Measurements from ENCODE around the gene ITPR1. TPM values are rescaled to one million over a fixed set of nuclear protein-coding genes. Genes with fewer than 3 reads are reported as not detected.

The ITPR1 gene
- total and polyA plus RNA-seq, 10 of the 15 experiments (the other 5 are each of a cell fraction or from before 2014, with no cell fraction given), result 12.2 to 239 (median 28.4) TPM

DNA sequence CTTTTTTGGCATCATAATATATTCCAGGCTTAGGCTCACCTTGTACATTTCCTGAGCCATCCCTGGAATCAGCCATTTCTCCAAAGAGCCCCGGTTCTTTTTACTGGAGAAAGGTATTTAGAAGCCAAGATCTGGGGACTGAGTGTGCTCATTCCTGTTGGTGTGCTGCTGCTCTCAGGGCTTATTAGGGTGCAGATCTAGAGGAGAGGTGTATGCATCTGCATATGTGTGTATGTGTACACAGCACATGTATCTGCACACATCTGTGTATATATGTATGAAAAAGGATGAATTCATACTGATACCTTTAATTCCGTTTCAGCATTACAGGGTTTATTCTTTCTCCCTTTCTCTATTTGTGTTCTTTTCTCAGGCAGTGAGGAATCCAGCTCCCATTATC, 324.0 kb downstream of the ITPR1 start:
- ChIA-PET CTCF (no interaction called here), RAD21 (ENCODE audit: unreplicated experiment) (interaction anchor here (1.3 kb wide), 1 partner anchor 105 kb away, joined by 3 read pairs; no protein-coding TSS in a partner anchor), SMC1A (ENCODE audit: uncharacterized antibody, unreplicated experiment) (interaction anchor here (0.7 to 1.4 kb wide), 3 partner anchors 9 to 12 kb away, joined by 3 read pairs; no protein-coding TSS in a partner anchor), POLR2A (no interaction called here)
- in situ Hi-C loops (cut with MboI), result no loop called here
- Histone ChIP-seq H3K36me3 (ENCODE audit: control insufficient read depth in 2 of 2, insufficient read depth in 2 of 2, low read length in 1 of 2) (peaks cover 13 to 47% of the 10 kb centered on the region in 2 experiments; a peak in 3 of 4 replicates), H3K4me1 (ENCODE audit: control insufficient read depth, insufficient read depth, low read length) (no peaks in the 10 kb centered on the region), H3K27me3 (replicated peaks in 1 of 2; ENCODE audit: control insufficient read depth in 2 of 2, insufficient read depth in 2 of 2, low read length in 1 of 2) (no peaks in the 10 kb centered on the region), H3K9ac (ENCODE audit: control insufficient read depth, insufficient read depth, low read length) (no peak overlapping the region), H2AFZ (ENCODE audit: control insufficient read depth, low read depth, low read length) (no peak overlapping the region), H4K20me1 (ENCODE audit: control insufficient read depth, insufficient read depth) (no peaks in the 10 kb centered on the region), H3K27ac (ENCODE audit: control insufficient read depth, insufficient read depth) (no peak overlapping the region), H3K4me3 (no peak overlapping the region), H3K79me2 (ENCODE audit: control insufficient read depth, insufficient read depth, low read length) (no peaks in the 10 kb centered on the region), H3K4me2 (ENCODE audit: control insufficient read depth, insufficient read depth) (no peak overlapping the region), H3K9me3 (replicated peaks; ENCODE audit: control insufficient read depth, insufficient read depth, low read length) (no peaks in the 10 kb centered on the region; the same call in 2 of the 3 replicates)
- ATAC-seq (no peak), FAIRE-seq (no peak), DNase-seq (ENCODE audit: low read depth, low spot score) (no peak)
- TF ChIP-seq, protein P1, sequence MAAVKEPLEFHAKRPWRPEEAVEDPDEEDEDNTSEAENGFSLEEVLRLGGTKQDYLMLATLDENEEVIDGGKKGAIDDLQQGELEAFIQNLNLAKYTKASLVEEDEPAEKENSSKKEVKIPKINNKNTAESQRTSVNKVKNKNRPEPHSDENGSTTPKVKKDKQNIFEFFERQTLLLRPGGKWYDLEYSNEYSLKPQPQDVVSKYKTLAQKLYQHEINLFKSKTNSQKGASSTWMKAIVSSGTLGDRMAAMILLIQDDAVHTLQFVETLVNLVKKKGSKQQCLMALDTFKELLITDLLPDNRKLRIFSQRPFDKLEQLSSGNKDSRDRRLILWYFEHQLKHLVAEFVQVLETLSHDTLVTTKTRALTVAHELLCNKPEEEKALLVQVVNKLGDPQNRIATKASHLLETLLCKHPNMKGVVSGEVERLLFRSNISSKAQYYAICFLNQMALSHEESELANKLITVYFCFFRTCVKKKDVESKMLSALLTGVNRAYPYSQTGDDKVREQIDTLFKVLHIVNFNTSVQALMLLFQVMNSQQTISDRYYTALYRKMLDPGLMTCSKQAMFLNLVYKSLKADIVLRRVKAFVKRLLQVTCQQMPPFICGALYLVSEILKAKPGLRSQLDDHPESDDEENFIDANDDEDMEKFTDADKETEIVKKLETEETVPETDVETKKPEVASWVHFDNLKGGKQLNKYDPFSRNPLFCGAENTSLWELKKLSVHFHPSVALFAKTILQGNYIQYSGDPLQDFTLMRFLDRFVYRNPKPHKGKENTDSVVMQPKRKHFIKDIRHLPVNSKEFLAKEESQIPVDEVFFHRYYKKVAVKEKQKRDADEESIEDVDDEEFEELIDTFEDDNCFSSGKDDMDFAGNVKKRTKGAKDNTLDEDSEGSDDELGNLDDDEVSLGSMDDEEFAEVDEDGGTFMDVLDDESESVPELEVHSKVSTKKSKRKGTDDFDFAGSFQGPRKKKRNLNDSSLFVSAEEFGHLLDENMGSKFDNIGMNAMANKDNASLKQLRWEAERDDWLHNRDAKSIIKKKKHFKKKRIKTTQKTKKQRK (IDR thresholded peaks at IDR 0.05; ENCODE audit: low read depth, low read length), result no peak
- no peak for TF ChIP-seq MYC (IDR thresholded peaks at IDR 0.05; ENCODE audit: insufficient read depth, insufficient read length, insufficient replicate concordance, low read length, severe bottlenecking)
- TF ChIP-seq, protein P2, sequence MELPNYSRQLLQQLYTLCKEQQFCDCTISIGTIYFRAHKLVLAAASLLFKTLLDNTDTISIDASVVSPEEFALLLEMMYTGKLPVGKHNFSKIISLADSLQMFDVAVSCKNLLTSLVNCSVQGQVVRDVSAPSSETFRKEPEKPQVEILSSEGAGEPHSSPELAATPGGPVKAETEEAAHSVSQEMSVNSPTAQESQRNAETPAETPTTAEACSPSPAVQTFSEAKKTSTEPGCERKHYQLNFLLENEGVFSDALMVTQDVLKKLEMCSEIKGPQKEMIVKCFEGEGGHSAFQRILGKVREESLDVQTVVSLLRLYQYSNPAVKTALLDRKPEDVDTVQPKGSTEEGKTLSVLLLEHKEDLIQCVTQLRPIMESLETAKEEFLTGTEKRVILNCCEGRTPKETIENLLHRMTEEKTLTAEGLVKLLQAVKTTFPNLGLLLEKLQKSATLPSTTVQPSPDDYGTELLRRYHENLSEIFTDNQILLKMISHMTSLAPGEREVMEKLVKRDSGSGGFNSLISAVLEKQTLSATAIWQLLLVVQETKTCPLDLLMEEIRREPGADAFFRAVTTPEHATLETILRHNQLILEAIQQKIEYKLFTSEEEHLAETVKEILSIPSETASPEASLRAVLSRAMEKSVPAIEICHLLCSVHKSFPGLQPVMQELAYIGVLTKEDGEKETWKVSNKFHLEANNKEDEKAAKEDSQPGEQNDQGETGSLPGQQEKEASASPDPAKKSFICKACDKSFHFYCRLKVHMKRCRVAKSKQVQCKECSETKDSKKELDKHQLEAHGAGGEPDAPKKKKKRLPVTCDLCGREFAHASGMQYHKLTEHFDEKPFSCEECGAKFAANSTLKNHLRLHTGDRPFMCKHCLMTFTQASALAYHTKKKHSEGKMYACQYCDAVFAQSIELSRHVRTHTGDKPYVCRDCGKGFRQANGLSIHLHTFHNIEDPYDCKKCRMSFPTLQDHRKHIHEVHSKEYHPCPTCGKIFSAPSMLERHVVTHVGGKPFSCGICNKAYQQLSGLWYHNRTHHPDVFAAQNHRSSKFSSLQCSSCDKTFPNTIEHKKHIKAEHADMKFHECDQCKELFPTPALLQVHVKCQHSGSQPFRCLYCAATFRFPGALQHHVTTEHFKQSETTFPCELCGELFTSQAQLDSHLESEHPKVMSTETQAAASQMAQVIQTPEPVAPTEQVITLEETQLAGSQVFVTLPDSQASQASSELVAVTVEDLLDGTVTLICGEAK (IDR thresholded peaks at IDR 0.05; ENCODE audit: borderline replicate concordance), result no peak
- TF ChIP-seq NRF1 (conservative IDR thresholded peaks at IDR 0.05; ENCODE audit: low read depth, low read length), result no peak
- no peak for TF ChIP-seq IKZF1 (conservative IDR thresholded peaks at IDR 0.05)
- intact Hi-C loops (cut with micrococcal nuclease; ENCODE audit: unreplicated experiment), result no loop called here
- BruUV-seq (replicated peaks), result no TSS peak
- 98% methylated on average over 2 of the region's 2 CpGs for WGBS (ENCODE audit: insufficient coverage, insufficient replicate concordance, low lambda C conversion rate, missing lambda C conversion rate)

All from GM12878 (cell line).